Peyer's patch (tissue), 4 donors: ENCODE measurements around the gene PLEKHA6.

Experiments used
- CTCF ChIP-seq, 6 experiments: fragments of 450-650 bp in 4 of 6; fragments of 200-600 bp in 2 of 6; sonication (generic) in 1 of 6; IDR thresholded peaks; one replicate each; pipeline ENCODE4 v1.5.1; 2017 to 2019; ENCODE audit warnings: antibody characterized with exemption in 6 of 6, mild to moderate bottlenecking in 3 of 6, moderate library complexity in 1 of 6
- POLR2A ChIP-seq, 2 donors: fragments of 450-650 bp; IDR thresholded peaks; one replicate each; pipeline ENCODE4 v1.5.1; 2017; ENCODE audit warnings: antibody characterized with exemption in 2 of 2, mild to moderate bottlenecking in 2 of 2, moderate library complexity in 2 of 2

DNA sequence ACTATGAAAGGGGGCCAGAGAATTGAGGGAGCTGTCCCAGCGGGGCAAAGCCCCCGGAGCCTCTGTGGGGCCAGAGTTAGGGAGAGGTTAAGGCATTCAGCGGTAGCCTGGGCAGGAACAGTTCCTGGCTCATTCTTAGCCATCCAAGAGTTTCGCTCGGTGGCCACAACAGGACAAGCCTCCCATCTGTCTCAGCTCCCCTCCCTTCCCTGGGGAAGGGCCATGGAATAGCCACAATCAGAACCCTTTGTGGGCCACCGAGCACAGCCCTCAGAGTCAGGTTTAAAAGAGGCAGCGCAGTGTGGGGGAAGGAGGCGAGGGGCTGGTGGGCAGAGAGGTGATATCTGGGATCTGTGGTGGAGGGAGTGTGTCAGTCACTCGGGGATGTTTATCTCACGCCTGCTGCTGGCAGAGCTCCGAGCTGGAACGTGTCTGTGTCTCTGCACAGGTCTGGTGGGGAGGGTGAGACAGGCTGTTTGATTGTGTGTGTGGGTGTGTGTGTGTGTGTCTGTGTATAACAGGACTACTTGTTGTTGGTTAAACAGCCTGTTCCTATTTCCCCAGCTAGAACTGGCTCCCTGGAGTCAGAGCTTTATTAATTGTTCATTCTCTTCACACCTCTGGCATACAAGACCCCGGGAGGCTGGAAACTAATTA, 96.3 kb downstream of the PLEKHA6 start:
- no peak for TF ChIP-seq CTCF (IDR thresholded peaks at IDR 0.05)
- no peak for TF ChIP-seq POLR2A (IDR thresholded peaks at IDR 0.05)
